Measurements from ENCODE around the gene CROT.
A peak's percentile ranks its signal among the peaks of the same experiment; 100 is the strongest.
"Not testable (repeated sequence)": the region's sequence is repeated elsewhere in the genome, so short reads cannot be mapped to it uniquely, and the experiment has no call there.

Gene CROT

GRCh38 chr7:87345166-87345927, at the start of gene CROT:
TSS of gene CROT (plus strand) at chr7:87345664. CDS start at chr7:87349069, 3,405 bp downstream.
- DNase-seq: peak; percentile 97

DNA sequence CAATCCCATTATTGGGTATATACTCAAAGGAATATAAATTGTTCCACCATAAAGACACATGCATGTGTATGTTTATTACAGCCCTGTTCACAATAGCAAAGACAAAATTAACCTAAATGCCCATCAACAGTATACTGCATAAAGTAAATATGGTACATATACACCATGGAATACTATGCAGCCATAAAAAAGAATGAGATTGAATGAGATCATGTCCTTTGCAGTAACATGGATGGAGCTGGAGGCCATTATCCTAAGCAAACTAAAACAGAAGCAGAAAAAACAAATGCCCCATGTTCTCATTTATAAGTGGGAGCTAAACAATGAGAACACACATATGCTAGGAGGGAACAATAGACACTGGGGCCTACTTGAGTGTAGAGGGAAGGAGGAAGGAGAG, 44.7 kb upstream of the CROT start:
- no peak for DNase-seq

- no peak for DNase-seq
Observed at GRCh38 chr7:87310790-87311419, 34.6 kb upstream of the CROT start.

- peak; percentile 70 for DNase-seq
Observed at GRCh38 chr7:87312215-87312865, 33.1 kb upstream of the CROT start.

- DNase-seq: no peak
Observed at GRCh38 chr7:87316097-87316700, 29.3 kb upstream of the CROT start.

DNA sequence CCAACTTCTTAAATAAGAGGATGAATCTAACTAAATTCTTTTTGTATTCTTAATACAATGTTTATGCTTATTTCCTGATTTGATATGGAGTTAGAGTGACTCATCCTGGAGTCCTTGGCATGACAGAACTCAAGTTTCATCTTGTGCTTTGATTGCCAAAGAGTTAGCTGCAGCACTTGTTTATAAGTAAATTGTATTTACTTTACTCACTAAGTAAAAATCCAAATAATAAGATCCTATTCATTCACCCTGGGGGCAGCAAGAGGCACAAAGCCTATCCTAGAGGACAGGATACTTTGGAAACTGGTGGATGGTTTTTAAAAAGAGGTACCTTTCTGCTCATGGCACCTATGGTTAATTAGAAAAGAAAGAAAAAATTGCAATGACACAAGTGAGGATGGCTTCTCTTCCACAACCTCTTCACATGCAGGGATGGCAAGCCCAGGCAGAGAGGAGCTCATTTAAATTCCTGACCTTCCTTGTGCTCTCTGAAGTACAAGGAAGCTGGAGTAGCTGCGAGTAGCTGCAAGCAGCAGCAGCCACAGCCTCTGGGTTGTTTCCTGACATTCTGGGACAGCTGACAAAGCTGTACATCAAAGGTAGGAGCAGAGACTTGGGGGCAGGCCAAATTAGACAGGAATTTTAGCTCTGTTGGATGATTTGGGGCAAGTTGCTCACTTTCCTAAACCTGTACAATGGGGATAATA, 28.5 kb upstream of the CROT start:
- no peak for DNase-seq

GRCh38 chr7:87317691-87318245, 27.7 kb upstream of the CROT start:
- no peak for DNase-seq

- DNase-seq: no peak
Observed at GRCh38 chr7:87318741-87319140, 26.7 kb upstream of the CROT start.

- DNase-seq: not testable (repeated sequence)
Observed at GRCh38 chr7:87319154-87319581, 26.3 kb upstream of the CROT start.

GRCh38 chr7:87322912-87323311, 22.6 kb upstream of the CROT start:
- DNase-seq: no peak

GRCh38 chr7:87325576-87326370, 19.7 kb upstream of the CROT start:
- no peak for DNase-seq

GRCh38 chr7:87328281-87328680, 17.2 kb upstream of the CROT start:
- DNase-seq: no peak

DNA sequence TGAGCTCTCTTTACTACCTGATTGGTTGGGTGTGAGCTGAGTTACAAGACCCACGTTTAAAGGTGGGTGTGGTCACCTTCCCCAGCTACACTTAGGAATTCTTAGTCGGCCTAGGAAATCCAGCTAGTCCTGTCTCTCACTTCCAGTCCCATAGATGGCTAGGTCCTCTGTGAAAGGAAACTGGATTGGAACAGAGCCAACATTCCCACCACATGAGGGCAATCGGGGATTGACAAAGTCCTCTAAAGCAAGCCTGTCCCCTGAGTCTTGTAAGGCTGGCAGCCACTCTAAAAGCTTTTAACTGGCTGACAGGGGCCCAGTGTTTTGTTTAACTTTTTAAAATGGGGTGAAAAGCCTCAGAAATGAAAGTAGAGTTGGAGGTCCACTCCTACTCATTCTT, 15.1 kb upstream of the CROT start:
- no peak for DNase-seq

- no peak for DNase-seq
Observed at GRCh38 chr7:87330942-87331341, 14.5 kb upstream of the CROT start.

DNA sequence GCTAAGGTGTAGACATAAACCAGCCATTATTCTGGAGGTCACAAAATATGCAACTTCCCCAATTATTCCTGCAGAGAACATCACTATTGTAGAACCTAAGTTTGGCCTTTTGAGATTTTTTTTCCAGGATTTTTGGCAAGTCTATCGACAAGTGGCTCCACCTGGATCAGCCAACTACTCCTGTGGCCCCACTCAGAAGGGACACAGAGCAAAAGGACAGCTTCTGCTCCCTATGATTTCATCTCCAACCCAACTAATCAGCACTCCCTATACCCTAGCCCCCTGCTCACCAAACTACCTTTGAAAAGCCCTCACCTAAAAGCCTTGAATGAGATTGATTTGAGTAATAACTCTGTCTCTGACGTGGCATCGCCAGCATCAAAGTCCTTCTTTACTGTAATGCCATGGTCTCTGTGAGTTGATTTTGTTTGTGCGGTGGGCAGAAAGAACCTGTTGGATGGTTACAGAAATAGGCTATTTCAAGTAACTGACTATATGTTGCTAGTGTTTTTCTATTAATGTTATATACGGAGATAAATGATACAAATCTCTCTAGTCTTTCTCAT, 13.7 kb upstream of the CROT start:
- DNase-seq: no peak

- DNase-seq: no peak
Observed at GRCh38 chr7:87332321-87332720, 13.1 kb upstream of the CROT start.

DNA sequence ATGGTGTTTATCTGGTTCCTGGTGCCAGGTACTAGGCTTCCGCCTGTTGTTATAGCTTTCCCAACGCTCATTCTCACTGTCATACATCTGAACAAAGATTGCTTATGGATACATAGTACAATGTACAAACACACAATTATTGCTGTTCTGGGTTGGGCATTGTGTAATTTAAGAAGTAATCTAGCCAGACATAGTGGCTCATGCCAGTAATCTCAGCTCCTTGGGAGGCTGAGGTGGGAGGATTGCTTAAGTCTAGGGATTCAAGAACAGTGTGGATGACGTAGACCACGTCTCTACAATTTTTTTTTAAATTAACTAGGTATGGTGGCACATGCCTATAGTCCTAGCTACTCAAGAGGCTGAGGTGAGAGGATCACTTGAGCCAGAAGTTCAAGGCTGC, 9.3 kb upstream of the CROT start:
- DNase-seq: no peak

DNA sequence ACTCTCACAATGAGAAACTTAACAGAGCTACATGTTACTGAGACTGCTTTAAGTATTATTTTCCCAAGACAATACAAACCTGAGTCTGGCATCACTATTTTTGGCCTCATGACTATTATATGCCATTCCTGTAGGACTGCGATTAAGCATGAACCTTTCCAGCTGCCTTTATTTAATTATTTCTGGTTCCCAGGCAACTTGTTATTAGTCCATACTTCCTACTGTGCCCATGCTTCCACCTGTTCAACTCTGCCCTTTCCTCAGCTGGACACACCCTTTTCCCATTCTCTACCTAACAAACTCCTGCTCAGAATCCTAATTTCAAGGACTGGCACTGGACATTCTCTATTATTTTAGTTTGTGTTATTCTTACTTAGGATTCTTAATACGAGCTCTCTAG, 8.1 kb upstream of the CROT start:
- no peak for DNase-seq

GRCh38 chr7:87339373-87339897, 6.0 kb upstream of the CROT start:
- no peak for DNase-seq

DNA sequence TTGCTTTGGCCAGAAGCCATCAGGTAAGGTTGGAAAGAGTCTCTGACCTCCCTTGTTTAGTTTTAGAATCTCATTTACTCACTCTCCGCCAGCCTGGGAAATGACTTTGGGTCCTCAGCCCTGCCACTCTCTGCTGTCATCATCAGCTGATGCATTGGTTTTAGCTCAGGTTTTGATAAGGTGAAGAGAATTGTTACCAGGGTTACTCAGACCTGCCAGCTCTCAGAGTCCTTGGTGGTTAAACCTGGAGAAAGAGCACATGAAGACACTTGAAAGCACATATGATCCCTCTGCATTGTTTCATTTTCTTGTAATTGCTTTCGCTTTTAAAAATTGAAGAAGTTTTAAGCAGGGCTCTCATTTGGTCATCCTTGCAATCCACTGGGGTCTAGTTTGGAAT, 4.0 kb upstream of the CROT start:
- no peak for DNase-seq

- no peak for DNase-seq
Observed at GRCh38 chr7:87342231-87342630, 3.2 kb upstream of the CROT start.
